ENCODE results near the gene TTC33. TPM values are rescaled to one million over a fixed set of nuclear protein-coding genes. Genes with fewer than 3 reads are reported as not detected.

The TTC33 gene
- polyA plus RNA-seq, 4 donors: 22.0 to 38.8 (median 34.5) TPM

DNA sequence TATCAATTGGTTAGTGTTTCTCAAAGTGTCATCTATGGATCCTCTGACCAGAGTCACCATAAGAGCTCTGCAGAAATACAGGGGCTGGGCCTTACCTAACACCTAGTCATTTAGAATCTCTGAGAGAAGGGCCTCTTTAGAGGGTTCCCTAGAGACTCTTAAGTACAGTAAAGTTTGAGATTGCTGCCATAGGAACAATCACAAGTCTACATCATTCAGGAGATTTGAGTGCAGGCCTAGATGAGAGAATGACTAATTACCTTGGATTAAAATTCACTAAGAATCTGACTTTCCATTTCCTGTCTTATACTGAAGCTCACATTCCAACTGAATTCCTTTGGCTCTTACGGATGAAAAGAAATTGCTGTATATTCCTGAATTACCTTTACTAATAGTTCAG is 258.2 kb downstream of the TTC33 start:
- DNase-seq (ENCODE audit: low read depth in 4 of 4, low spot score in 3 of 4): no peak

DNA sequence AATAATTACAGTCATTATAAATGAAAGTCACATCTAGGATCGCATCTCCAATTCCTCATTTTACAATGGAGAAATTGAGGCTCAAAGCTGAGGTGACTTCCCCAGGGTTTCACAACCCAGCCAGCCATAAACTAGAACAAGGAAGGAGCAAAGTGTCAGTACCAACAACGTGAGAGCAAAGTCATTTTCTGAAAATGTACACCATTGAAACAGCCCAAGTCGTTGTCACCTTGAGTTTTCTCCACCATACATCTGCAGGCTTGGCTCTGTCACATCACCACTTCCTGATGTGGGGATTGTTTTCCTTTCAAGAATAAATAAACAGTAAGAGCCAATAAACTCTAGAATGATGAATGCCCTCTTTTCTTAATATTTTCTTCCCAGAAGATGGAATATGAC is 260.5 kb downstream of the TTC33 start:
- DNase-seq (ENCODE audit: low read depth in 4 of 4, low spot score in 3 of 4): no peak

DNA sequence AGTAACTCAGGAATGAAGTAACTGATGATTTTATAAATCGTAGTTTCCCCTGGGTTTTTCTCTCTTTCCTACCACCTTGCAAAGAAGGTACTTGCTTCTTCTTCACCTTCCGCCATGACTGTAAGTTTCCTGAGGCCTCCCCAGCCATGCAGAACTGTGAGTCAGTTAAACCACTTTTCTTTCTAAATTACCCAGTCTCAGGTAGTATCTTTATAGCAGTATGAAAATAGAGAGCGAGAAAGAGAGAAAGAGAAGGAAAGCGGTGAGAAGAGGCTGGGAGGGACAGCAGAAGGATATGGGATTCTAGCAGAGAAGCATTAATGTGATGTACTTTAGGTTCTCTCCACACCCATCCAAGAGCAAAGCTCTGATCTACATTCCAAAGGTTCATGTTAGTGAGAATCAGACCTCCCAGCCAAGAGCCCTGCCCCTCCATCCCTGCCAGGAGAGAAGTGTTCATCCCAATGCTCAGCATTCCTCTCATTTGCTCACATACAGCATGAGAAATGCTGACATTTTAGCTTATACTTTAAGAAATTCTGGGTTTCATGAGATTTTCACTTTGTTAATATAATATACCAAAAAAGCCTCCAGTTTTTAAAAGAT is 261.0 kb downstream of the TTC33 start:
- no peak for DNase-seq (ENCODE audit: low read depth in 4 of 4, low spot score in 3 of 4)

DNA sequence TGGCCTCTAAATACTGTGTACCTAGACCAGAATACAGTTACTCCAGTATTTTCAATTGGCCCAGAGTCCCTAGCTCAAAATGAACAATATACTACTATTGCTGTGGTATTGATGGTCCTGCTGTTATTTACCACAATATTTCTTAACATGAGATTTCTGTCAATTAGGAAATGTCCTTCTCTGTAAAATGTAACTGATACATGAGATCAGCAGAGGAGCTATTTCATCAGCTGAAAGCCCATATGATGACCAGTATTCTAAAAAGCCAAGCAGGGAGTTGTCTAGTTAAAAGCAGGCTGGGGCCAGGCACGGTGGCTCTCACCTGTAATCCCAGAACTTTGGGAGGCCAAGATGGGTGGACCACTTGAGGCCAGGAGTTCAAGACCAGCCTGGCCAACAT is 263.7 kb downstream of the TTC33 start:
- no peak for DNase-seq (ENCODE audit: low read depth in 4 of 4, low spot score in 3 of 4)

DNA sequence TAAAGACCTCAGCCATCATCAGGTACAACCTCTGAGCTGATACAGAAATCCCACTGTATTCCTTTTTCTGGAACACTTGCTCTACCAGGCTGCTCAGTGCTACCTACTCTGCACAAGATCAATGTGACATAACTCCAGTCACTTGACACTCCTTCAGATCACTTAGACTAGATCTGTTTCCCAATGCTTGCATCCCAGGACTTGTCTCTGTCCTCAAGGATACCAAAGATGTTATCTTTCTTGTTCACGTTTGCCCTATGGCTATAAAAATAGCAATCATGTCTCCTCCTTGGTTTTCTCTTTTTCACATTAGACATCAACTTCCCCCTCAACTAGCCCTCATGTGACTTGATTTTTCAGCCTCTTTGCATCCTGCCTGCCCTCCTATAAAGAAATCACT is 264.1 kb downstream of the TTC33 start:
- DNase-seq (ENCODE audit: low read depth in 4 of 4, low spot score in 3 of 4): no peak

DNA sequence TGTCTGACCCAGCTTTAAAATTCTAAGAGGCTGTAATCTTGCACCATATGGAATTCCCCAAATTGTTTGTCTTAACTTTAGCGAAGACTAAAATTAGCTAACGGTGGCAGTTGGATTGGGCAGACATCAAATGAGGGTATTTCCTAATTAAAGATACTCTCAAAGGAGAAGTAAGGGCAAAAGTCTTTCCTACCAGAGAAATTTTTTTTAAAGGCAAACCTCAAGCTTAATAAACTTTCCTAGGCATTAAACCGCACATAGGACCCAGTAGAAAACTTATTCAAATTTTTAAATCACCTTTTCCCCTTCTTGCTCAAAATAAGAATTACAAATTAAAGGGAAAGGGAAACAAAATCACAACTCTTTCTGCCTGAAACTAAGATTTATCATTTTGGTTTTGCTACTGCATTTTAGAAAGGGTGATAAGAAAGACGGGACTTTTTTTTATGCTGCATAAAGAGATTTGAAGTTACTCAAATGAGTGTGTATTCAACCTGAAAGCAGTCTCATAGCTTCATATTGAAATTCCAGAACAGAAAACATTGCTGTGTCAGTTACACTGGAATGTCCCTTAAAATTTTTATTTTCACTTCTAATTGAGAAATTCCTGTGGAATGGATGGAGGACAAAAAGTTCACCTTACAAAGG is 265.2 kb downstream of the TTC33 start:
- DNase-seq (ENCODE audit: low read depth in 4 of 4, low spot score in 3 of 4): no peak

DNA sequence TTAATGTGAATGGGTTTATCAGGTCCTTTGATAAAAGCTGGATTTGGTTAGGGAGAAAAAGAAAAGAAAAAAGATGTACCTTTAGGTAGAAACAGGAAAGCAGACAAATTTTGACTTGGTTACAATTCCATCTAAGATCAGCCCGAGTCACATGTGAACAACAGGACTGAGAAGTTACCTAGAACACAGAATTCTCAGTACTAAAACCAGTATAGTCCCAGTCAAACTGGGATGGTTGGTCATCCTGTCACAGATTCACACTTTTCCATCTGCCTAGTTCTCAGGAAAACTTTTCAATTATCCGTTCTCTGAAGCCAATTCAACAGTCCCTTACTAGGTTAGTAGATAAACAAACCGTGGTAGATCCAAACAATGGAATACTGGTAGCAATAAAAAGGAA is 266.3 kb downstream of the TTC33 start:
- no peak for DNase-seq (ENCODE audit: low read depth in 4 of 4, low spot score in 3 of 4)

DNA sequence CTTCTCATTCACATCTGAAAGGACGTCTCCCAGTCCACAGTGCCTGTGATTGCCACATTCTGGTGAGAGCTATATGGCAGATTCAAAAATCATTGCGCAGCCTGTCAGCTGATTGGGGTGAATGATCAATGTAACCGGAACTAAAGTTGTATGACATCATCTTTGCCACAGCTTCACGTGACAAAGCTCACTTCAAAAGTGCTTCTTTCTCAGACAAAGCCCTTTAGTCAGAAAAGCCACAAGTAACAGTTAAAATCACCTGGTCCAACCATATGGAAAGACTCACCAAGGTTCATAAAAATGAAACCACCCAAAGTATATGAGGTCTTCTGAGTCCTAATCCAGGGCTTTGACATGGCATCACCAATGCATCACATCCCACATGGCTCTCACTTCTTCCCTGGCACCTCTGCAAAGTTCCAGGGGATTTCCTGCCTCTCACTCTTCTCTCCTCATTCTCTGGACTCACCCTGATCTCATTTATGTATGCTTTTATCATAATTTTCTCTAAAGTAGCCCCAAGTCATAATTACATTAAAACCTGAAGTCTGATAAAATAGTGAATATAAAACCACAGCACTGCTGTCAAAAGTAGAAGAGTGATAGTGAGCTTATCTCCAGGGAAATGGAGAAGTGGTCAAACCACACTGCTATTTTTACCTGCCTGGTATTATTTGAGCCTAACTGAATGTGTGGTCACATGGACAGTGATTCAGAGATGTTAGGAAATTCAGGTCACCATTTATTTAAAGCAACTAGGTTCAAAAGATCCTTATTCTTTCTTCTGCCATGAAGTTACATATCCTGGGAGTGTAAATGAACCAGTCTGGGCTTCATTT is 269.1 kb downstream of the TTC33 start:
- no peak for DNase-seq (ENCODE audit: low read depth in 4 of 4, low spot score in 3 of 4)

DNA sequence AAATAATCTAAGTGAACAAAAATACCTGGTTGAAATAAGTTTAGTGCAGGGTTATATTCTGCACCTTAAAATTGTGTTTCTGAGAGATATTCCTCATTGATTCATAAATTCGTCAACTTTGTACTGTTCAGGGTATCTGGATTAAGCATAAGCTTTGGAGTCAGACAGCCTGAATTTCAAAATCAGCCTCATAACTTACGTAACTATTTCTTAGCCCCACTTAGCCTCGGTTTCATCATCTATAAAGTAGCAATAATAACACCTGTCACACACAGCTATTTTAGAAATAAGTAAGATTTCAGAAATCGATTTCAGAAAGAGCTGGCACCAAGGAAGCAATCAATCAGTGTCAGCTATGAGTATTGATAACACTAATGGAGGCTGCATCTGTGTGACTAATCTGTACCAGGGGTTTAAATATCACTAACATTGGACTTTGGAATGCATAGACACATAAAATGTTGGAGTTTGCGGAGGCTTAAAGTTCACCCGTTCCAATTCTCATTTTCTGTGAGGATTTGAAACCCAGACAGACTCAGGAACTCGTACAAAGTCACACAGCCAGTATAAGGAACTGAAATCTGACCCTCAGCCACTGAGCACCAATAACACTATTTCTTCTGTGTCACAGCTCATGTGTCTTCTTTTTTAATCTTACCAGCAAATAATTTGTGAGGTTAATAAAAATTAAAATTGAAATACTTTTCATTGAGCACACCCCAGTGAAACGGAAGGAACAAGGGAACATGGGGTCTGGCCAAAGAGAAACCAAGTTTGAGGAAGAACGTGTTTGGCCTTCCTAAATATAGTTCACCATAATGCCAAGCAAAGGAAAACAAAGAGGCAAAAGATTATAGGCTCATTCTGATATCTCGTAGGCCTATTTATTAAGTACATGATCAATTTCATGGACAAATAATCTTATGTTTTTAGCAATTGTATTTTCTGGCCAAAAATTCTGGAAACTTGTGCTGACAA is 270.5 kb downstream of the TTC33 start:
- DNase-seq (ENCODE audit: low read depth in 4 of 4, low spot score in 3 of 4): no peak

DNA sequence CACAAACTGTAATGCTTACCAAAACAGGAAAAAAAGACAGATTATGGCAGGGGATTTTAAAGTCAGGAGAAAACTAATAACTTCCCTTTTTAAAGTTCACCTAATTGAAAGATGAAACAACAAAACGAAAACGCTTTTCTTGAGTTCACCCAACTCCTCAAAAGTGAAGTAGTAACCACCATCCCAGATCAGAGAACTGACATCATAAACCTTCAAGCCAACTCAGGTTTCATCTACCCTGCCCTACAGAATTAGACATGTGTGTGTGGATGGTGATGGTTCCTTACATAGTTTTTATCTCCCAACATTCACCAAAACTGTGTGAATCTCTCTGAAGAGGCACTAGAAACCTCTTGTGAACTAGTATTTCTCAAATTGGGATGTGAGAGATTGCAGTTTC is 271.3 kb downstream of the TTC33 start:
- no peak for DNase-seq (ENCODE audit: low read depth in 4 of 4, low spot score in 3 of 4)

DNA sequence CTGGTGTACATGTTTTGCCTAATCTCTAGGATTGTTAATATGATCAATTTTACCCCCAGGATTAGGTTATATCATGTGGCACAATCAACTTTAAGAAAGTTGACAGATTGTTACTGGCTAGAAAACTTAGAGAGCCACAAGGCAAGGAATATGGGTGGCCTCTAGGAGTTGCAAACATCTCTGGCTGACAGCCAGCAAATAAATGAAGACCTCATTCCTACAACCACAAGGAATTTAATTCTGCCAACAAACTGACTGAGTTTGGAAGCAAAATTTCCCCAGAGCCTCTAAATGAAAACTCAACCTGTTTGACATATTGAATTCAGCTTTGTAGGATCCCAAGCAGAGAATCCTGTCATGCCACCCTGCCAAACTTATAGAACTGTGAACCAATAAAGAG is 272.4 kb downstream of the TTC33 start:
- no peak for DNase-seq (ENCODE audit: low read depth in 4 of 4, low spot score in 3 of 4)

DNA sequence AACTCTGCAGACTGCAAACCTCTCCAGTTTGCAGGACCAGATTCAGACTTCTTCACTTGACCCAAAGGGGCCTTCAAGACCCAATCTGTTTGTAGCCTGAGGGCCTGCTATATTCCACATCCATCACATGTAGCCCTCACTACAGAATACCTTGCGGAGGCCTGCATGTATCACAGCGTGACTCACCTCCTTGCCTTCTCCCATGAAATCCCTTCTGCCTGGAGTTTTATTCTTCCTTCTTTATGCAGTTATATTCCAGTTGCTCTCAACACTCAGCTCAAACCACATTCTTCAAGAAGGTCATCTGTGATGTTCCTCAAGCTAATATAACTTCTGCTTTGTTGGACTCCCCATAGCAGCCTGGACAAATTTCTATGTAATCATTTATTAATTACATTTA is 274.5 kb downstream of the TTC33 start:
- DNase-seq (ENCODE audit: low read depth in 4 of 4, low spot score in 3 of 4): no peak

DNA sequence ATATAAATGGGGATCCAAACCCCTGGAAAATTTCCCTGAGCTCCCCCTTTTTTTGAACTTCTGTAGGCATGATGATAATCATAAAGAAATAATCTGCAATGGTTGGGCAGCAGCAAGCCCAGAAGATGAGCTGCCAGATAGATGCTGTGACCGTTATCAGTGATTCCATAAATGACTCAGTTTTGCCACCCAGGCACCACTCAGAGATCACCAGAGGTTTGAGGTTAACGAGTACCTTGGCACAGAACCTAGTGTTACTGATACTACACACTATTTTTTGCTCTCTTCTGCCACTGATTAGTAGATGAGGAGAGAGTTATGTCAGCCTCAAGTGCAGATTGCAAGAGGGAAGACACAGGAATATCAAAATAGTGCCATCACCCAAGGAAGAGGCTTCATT is 275.4 kb downstream of the TTC33 start:
- DNase-seq (ENCODE audit: low read depth in 4 of 4, low spot score in 3 of 4): no peak

DNA sequence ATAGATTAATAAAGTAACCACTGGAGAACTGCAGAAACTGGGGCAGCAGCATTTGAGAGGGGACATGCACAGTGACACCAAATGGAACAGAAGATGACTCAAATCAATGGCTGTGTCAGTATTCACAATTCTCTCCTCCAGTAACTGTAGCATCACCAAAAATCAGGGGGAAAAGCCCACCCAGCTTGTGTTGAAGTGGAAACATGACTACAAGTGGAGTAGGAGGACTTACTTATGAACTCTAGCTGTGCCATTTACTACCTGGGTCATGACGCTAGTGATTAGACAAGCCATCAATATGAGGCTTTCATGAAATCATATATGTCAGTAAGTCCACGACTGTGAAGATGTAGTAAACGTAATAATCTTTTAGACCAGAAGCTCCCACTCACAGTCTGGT is 275.8 kb downstream of the TTC33 start:
- no peak for DNase-seq (ENCODE audit: low read depth in 4 of 4, low spot score in 3 of 4)

DNA sequence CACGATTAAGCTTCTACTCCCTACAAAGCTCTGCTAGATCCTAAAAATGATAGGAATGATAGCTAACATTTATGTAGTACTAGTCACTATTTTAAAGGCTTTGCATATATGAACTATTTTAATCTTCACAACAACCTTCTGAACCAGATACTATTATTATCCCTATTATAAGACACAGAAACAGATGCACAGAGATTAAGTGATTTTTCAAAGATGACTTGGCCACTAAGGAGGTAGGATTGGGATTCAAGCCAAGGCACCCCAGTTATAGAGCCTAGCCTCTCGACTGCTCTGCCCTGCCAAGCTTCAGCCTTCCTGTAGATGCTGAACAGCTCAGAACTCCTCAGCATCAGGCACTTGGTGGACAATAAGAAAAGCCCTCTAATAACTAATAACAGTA is 277.0 kb downstream of the TTC33 start:
- DNase-seq (ENCODE audit: low read depth in 4 of 4, low spot score in 3 of 4): no peak

DNA sequence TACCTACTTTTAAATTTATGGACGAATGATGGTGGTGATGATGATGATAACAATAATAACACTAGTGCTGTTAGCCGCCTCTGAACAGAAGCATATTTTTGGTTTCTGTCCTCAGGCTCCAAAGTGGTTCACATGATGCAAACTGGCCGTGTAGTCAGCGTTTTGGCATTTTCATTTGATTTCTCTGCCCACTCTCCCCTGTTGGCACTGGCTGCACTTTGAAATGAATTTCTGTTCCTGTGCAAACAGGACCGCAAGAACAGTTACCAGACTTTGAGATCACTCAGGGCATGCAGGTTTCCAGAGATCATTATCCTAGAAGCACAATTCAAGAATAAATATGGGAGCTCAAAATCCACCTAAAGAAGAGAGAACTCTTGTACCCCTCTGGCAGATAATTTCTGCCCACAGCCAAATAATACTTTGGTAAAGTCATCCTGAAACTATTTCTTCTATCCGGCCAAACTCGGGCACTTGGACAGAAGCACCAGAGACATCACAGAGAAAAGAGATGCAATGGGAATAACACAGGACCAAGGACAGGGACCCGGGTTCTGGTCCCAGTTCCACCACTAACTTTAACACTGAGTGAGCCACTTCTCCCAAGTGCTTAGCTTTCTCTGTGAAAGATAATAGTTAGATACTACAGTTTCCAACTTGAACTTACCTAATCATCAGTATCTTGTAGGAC is 277.8 kb downstream of the TTC33 start:
- DNase-seq (ENCODE audit: low read depth in 4 of 4, low spot score in 3 of 4): no peak

DNA sequence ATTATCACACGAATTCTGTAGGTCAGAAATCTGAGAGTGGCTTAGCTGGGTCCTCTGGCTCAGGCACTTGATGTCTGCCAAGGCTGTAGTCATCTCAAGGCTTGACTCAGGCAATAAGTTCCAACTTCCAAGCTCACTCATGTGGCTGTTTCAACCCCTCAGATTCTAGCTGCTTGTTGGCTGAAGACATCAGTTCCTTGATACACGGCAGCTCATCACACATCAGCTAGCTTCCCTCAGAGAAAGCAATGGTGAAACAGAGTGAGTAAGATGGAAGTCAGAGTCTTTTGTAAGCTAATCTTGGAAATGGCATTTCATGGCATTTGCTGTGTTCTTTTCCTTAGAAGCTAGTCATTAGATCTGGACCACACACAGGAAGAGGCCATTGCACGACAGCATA is 280.2 kb downstream of the TTC33 start:
- no peak for DNase-seq (ENCODE audit: low read depth in 4 of 4, low spot score in 3 of 4)

DNA sequence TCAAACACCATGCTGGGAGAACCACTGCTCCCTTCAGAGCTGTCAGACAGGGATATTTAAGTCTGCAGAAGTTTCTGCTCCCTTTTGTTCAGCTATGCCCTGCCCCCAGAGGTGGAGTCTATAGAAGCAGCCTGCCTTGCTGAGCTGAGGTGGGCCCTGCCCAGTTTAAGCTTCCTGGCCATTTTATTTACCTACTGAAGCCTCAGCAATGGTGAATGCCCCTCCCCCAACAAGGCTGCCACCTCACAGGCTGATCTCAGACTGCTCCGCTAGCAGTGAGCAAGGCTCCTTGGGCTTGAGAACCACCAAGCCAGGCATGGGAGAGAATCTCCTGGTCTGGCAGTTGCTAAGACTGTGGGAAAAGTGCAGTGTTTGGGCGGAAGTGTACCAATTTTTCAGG is 281.5 kb downstream of the TTC33 start:
- no peak for DNase-seq (ENCODE audit: low read depth in 4 of 4, low spot score in 3 of 4)

DNA sequence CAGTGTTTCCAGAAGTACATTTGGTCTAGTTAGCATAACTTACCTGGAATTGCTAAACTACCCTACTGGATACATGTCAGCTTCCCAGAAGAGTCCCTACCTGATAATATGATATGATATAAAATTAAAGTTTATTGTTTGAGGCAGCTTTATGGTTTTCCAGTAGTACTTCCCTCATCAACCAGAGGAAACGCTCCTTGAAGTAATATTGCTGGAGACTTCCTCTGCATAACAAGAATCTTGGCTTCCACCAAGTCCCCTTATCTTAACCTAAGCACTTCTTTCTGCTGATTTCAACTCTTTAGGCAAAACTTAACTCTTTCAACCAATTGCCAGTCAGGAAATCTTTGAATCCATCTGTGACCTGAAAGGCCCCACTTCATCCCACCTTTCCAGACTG is 290.3 kb downstream of the TTC33 start:
- DNase-seq (ENCODE audit: low read depth in 4 of 4, low spot score in 3 of 4): no peak

DNA sequence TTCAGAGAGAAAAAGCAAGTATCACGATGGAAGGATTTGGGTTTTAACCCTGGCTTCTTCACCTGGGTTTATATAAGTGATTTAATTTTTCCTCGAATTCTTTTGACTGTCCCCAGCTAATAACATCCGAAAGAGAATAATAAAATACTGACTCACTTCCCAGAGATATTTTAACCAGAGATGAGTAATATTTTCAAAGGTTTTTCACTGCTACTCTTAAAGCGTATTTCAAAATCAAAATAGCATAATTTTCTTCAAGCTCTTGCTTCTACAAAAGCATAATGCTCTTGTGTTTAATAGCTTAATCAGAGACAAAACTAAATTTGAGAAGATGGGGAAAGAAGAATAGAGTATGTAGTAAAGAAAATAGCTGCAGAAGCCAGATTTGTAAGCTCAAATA is 291.2 kb downstream of the TTC33 start:
- no peak for DNase-seq (ENCODE audit: low read depth in 4 of 4, low spot score in 3 of 4)
